NCI-H146 treated with DMSO at 0.1 percent for 48 hours (cell line): ENCODE results near the gene FTL.

Experiments
- DNase-seq: peaks from one replicate; lab custom pipeline; 2025; ENCODE audit not compliant: unreplicated experiment; lab: John Stamatoyannopoulos, UW

The FTL gene

DNA sequence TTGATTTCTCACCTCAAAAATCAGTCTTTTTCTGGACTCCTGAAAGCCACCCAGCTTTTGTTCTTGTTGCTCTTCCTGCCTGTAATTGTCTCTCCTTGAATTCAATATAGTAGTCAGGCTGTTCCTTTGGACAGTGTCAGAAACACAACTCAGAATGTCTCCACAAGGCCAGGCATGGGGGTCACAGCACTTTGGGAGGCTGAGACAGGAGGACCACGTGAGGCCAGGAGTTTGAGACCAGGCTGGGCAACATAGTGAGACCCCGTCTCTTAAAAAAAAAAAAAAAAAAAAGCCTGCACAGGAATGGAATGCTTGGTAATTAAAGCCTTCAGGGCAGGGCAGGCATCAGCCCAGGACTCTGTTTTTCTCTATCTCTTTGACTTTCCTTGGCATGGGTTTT, 19.3 kb upstream of the FTL start:
- DNase-seq, result no peak

- DNase-seq, result no peak
Measured at GRCh38 chr19:48946463-48947257, 18.4 kb upstream of the FTL start.

- no peak for DNase-seq
Measured at GRCh38 chr19:48947258-48947542, 17.9 kb upstream of the FTL start.

- no peak for DNase-seq
Measured at GRCh38 chr19:48950159-48950558, 14.9 kb upstream of the FTL start.

GRCh38 chr19:48950830-48951519, 14.1 kb upstream of the FTL start:
- DNase-seq, result no peak

GRCh38 chr19:48953141-48953540, 12.0 kb upstream of the FTL start:
- DNase-seq, result no peak

GRCh38 chr19:48953990-48954594, 11.0 kb upstream of the FTL start:
- no peak for DNase-seq

GRCh38 chr19:48954595-48955307, 10.4 kb upstream of the FTL start, which contains the start of gene BAX:
TSS of gene BAX (plus strand) at chr19:48954875. CDS start at chr19:48954929, 54 bp downstream.
- DNase-seq, result peak; percentile 93

- no peak for DNase-seq
Measured at GRCh38 chr19:48955308-48955958, 9.7 kb upstream of the FTL start.

- no peak for DNase-seq
Measured at GRCh38 chr19:48958006-48958405, 7.1 kb upstream of the FTL start.

GRCh38 chr19:48959341-48960239, 5.5 kb upstream of the FTL start:
- no peak for DNase-seq

- no peak for DNase-seq
Measured at GRCh38 chr19:48961051-48961649, 4.0 kb upstream of the FTL start.

DNA sequence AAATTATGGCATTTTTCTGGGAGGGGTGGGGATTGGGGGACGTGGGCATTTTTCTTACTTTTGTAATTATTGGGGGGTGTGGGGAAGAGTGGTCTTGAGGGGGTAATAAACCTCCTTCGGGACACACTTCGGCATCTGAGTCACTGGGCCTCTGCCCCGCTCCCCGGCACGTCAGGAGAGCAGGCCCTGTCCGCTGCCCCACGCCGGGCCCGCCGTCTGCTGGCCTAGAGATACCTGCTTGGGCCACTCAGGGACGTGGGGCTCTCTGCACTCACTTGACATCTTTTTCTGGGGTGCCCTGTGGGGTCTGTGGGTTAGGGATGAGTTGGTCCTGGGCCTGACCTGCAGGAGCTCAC, 3.5 kb upstream of the FTL start:
- DNase-seq, result no peak

DNA sequence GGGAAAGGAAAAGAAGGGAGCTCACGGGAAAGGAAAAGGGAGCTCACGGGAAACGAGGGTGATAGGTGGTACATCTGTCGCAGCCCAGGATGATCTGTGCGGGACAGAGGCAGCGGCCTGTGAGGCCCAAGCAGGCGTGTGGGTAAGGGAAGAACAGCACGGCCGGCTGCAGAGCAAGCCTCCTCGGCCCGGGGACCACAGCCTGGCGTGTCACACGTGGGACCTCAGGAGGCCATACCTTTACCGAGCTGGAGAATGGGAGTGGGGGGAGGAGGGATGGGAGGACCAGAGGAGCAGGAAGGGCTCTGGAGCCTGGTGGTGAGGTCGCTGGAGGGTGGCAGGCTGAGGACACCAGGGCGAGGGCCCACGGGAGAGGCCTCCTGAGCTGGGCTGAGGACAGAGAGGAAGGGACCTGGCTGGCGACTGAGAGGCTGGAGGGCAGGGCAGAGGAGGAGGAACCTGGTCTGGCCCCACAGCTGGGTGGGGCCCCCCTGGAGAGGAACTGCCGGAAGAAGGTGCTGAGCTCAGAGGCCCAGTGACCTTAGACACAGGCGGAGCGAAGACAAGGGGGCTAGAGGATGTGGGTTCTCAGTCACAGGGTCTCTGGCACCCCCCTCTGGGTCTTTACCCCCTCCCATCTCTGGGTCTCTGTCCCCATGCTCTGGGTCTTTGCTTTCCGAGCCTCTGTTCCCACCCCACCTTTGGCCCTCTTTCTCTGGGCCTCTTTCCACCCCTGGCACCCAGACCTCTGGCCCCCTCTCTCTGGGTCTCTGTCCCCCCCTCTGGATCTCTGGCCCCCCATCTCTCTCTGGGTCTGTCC, 2.9 kb upstream of the FTL start:
- no peak for DNase-seq

DNA sequence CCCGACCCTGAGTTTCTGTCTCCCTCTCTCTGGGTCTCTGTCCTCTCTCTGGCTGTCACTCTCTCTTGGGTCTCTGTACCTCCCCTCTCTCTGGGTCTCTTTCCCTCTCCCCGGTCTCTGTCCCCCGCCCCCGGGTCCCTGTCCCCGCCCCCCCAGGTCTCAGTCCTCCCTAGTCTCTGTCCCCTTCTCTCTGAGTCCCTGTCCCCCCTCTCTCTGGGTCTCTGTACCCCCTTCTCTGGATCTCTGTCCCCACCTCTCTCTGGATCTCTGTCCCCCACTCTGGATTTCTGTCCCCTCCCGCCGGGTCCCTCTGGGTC, 2.3 kb upstream of the FTL start:
- no peak for DNase-seq

- no peak for DNase-seq
Measured at GRCh38 chr19:48963371-48964204, 1.5 kb upstream of the FTL start.

DNA sequence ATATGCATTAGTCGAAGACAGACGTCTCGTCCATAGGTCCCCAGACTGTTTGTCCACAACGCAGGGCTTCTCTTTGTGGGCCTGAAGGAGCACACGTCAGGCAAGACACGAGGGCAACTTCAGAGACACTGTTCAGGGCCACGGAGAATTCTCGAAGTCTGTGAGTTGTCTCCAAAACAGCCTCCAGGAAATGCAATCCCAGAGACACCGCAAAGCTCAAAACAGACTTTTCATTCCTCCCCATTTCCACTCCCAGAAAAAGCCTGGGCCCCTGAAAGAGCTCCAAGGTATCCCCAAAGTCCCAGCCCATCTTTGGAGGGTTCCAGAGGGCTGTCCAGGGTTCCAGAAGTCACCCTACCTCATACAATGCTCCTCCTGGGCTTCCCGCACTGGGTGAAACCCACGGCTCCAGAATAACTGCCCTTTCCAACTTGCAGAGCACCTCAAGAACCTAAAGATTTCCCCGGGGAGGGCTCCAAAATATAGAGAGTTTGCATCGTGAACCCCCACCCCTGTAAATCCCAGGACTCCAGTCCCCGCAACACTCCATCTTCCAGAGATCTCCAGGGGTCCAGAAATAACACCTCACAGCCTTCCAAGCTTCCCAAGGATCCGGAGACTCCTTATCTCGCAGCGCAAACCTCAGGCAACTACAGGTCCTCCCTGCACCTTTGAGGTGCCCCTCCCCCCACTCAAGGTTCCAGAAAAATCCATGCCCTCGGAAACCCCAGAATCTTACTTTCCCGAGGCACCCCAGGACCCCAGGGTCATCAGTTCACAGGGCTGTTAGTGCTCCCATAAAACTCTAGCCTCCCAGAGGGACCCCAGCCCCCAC, 687 bp upstream of the FTL start:
- DNase-seq, result no peak
